Measurements from ENCODE around the gene WTIP. TPM values are rescaled to one million over a fixed set of nuclear protein-coding genes. Genes with fewer than 3 reads are reported as not detected.

Gene WTIP
- total RNA-seq, 1 donor from 2014 or later: 25.7 TPM

DNA sequence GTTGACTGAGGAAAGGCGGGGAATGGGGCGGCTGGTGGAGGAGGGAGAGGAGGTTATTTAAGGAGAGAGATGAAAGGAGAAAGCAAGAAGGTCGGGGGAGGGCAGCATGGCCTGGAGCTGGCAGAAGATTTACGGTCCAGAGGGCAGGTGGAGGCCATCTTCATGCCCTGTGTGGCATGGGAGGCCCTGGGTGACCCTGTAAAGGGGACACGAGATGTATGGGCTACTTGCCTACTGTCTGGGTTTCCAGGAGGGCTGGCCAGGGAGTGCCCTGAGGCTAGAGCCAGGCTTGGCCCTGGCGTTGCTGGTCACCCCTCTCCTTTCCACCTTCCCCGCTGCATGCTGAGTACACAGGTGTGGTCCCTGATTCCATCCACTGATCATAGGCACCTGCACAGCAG, 6.1 kb downstream of the WTIP start:
- Mint-ChIP-seq H3K9me3 (ENCODE audit: unreplicated experiment) (no peaks in the 10 kb centered on the region), H3K36me3 (ENCODE audit: unreplicated experiment) (peaks cover 11% of the 10 kb centered on the region), H3K4me1 (ENCODE audit: unreplicated experiment) (peaks cover 26% of the 10 kb centered on the region), H3K27me3 (ENCODE audit: unreplicated experiment) (no peaks in the 10 kb centered on the region), H3K27ac (ENCODE audit: unreplicated experiment) (no peak overlapping the region), H3K4me3 (ENCODE audit: unreplicated experiment) (no peak overlapping the region)
- no peak for DNase-seq (ENCODE audit: extremely low spot score, unreplicated experiment)
- no peak for TF ChIP-seq CTCF (IDR thresholded peaks at IDR 0.05)

DNA sequence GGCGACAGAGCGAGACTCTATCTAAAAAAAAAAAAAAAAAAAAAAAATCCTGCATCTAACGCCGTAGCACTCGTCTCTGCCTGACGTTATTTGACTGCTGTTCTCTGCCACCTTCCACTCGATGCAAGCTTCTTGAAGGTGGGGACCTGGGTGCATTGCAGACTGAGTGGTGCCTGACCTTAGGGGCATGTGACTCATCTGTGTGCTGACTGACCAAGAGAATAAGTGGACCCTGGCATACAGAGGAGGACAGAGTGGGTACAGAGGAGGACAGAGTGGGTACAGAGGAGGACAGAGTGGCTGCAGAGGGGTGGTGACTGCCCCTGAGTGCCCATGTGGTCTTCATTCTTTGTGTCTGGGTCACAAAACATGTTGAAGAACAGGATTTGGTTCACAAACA, 7.6 kb downstream of the WTIP start:
- H3K36me3 Mint-ChIP-seq (ENCODE audit: unreplicated experiment): peaks cover 13% of the 10 kb centered on the region
- peaks cover 14% of the 10 kb centered on the region for H3K4me1 Mint-ChIP-seq (ENCODE audit: unreplicated experiment)
- no peak overlapping the region for H3K4me3 Mint-ChIP-seq (ENCODE audit: unreplicated experiment)
- no peaks in the 10 kb centered on the region for H3K27me3 Mint-ChIP-seq (ENCODE audit: unreplicated experiment)
- DNase-seq (ENCODE audit: extremely low spot score, unreplicated experiment): no peak
- no peak overlapping the region for H3K27ac Mint-ChIP-seq (ENCODE audit: unreplicated experiment)
- H3K9me3 Mint-ChIP-seq (ENCODE audit: unreplicated experiment): no peaks in the 10 kb centered on the region
- TF ChIP-seq CTCF (IDR thresholded peaks at IDR 0.05): no peak

- peaks cover 9% of the 10 kb centered on the region for H3K4me1 Mint-ChIP-seq (ENCODE audit: unreplicated experiment)
- no peak for DNase-seq (ENCODE audit: extremely low spot score, unreplicated experiment)
- H3K36me3 Mint-ChIP-seq (ENCODE audit: unreplicated experiment): peaks cover 13% of the 10 kb centered on the region
- TF ChIP-seq CTCF (IDR thresholded peaks at IDR 0.05): no peak
- H3K9me3 Mint-ChIP-seq (ENCODE audit: unreplicated experiment): no peaks in the 10 kb centered on the region
- H3K27me3 Mint-ChIP-seq (ENCODE audit: unreplicated experiment): no peaks in the 10 kb centered on the region
- no peak overlapping the region for H3K27ac Mint-ChIP-seq (ENCODE audit: unreplicated experiment)
- no peak overlapping the region for H3K4me3 Mint-ChIP-seq (ENCODE audit: unreplicated experiment)
Measured at GRCh38 chr19:34490141-34490766, 8.7 kb downstream of the WTIP start.

DNA sequence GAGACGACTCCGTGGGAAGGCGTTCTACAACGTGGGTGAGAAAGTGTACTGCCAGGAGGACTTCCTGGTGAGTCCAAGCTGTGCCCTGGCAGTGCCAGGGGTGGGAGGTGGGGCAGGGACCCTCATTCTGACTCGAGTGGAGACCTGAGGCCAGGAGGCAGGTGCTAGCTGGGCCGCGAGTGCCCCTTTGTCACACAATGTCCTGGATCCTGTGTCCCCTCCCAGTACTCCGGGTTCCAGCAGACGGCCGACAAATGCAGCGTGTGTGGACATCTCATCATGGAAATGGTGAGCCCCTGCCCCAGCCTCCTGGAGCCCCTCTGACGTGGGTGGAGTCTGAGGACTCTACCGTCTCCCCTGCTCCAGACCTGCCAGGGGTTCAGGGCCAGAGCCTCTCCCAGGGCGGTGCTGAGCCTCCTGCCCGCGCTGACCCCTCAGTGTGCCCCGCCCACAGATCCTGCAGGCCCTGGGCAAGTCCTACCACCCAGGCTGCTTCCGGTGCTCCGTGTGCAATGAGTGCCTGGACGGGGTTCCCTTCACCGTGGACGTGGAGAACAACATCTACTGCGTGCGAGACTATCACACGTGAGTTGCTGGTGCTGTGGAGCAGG, 11.6 kb downstream of the WTIP start:
- Mint-ChIP-seq H3K36me3 (ENCODE audit: unreplicated experiment) (peaks cover 18% of the 10 kb centered on the region), H3K27me3 (ENCODE audit: unreplicated experiment) (no peaks in the 10 kb centered on the region), H3K4me1 (ENCODE audit: unreplicated experiment) (no peaks in the 10 kb centered on the region), H3K27ac (ENCODE audit: unreplicated experiment) (no peak overlapping the region), H3K4me3 (ENCODE audit: unreplicated experiment) (no peak overlapping the region), H3K9me3 (ENCODE audit: unreplicated experiment) (no peaks in the 10 kb centered on the region)
- TF ChIP-seq CTCF (IDR thresholded peaks at IDR 0.05): no peak
- DNase-seq (ENCODE audit: extremely low spot score, unreplicated experiment): no peak

DNA sequence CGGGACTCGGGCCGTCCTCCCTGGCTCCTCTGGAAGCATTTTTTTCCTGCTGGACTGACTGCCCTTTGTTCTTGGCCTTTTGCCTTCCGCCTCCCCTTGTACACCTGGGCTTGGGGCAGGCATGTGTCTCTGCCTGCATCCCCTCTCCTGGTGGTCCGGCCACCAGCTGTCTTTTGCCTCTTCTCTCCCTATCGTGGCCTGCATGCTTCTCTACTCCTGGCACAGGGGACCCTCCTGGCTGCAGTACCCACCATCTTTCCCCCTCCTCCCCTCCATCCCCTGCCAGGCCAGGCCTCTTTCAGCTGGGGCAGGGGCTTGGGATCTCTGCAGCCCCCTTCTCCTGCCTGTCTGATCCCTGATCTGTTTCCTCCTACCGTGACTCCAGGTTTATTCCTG, 12.1 kb downstream of the WTIP start:
- Mint-ChIP-seq H3K4me3 (ENCODE audit: unreplicated experiment) (no peak overlapping the region), H3K27ac (ENCODE audit: unreplicated experiment) (no peak overlapping the region), H3K27me3 (ENCODE audit: unreplicated experiment) (no peaks in the 10 kb centered on the region), H3K9me3 (ENCODE audit: unreplicated experiment) (no peaks in the 10 kb centered on the region), H3K36me3 (ENCODE audit: unreplicated experiment) (peaks cover 23% of the 10 kb centered on the region), H3K4me1 (ENCODE audit: unreplicated experiment) (no peaks in the 10 kb centered on the region)
- no peak for DNase-seq (ENCODE audit: extremely low spot score, unreplicated experiment)
- TF ChIP-seq CTCF (IDR thresholded peaks at IDR 0.05): no peak
